ENCODE measurements around the gene NIT2.

NIT2 gene

DNA sequence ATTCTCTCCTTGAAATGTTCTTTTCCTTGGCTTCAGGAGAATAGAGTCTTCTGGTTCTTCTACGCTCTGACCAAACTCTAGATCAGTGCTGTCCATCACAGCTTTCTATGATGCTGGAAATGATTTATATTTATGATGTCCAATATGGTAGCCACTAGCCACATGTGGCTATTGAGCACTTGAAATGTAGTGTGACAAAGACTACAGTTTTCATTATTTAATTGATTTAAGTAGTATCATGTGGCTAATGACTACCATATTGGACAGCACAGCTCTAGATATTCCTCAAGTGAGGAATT is 69.6 kb downstream of the NIT2 start:
- WGBS, 2 donors (ENCODE audit: extremely low coverage in 2 of 2, insufficient read length in 2 of 2, insufficient replicate concordance in 1 of 2): no CpG with 5 or more reads among the region's 1 CpG

GRCh38 chr3:100407164-100407563 is 72.6 kb downstream of the NIT2 start:
- Histone ChIP-seq H3K36me3 (replicated peaks in 1 of 2; ENCODE audit: control insufficient read depth in 2 of 2, insufficient read depth in 2 of 2, low read length in 2 of 2) (peaks cover 6 to 49% of the 10 kb centered on the region in 2 donors), H3K9ac (ENCODE audit: low read depth, low read length, poor library complexity) (no peak overlapping the region), H3K4me2 (ENCODE audit: insufficient read depth, low read length, poor library complexity, severe bottlenecking) (no peak overlapping the region), H3K14ac (ENCODE audit: low read length) (no peak overlapping the region), H3K23ac (ENCODE audit: low read depth, low read length, poor library complexity) (no peak overlapping the region), H3K9me3 (replicated peaks in 1 of 2; ENCODE audit: control insufficient read depth in 2 of 2, insufficient read depth in 1 of 2, low read depth in 1 of 2, low read length in 2 of 2) (peaks cover 0 to 42% of the 10 kb centered on the region in 2 donors), H2AK5ac (ENCODE audit: low read depth, low read length) (no peak overlapping the region), H2BK12ac (ENCODE audit: low read length) (no peak overlapping the region), H2BK5ac (ENCODE audit: low read length) (no peak overlapping the region), H3K4me1 (ENCODE audit: control insufficient read depth in 2 of 2, insufficient read depth in 1 of 2, low read depth in 1 of 2, low read length in 2 of 2) (peaks cover 0 to 2% of the 10 kb centered on the region in 2 donors), H3K4me3 (ENCODE audit: low read length in 2 of 2) (no peak overlapping the region), H3K4ac (ENCODE audit: low read length) (no peak overlapping the region), H2AFZ (ENCODE audit: low read length) (no peak overlapping the region), H3K18ac (ENCODE audit: low read length) (no peak overlapping the region), H4K8ac (ENCODE audit: low read depth, low read length) (no peak overlapping the region), H3K79me1 (ENCODE audit: low read depth, low read length) (peaks cover 5% of the 10 kb centered on the region), H2BK15ac (ENCODE audit: low read length) (no peak overlapping the region), H4K91ac (ENCODE audit: low read depth, low read length, poor library complexity) (no peak overlapping the region), H3K27ac (replicated peaks; ENCODE audit: low read length) (no peak overlapping the region), H3K27me3 (ENCODE audit: control insufficient read depth in 3 of 3, insufficient read depth in 3 of 3, low read depth in 1 of 3, low read length in 3 of 3) (no peaks in the 10 kb centered on the region), H2BK120ac (ENCODE audit: low read depth, low read length) (no peak overlapping the region)
- DNase-seq (ENCODE audit: low spot score): no peak
- no CpG with 5 or more reads among the region's 2 CpGs for WGBS, 2 donors (ENCODE audit: extremely low coverage in 2 of 2, insufficient read length in 2 of 2, insufficient replicate concordance in 1 of 2)

More for the DNA sequence above, 69.6 kb downstream of the NIT2 start:
- Histone ChIP-seq H3K27me3 (ENCODE audit: control insufficient read depth in 3 of 3, insufficient read depth in 3 of 3, low read depth in 1 of 3, low read length in 3 of 3) (no peaks in the 10 kb centered on the region), H4K8ac (ENCODE audit: low read depth, low read length) (no peak overlapping the region), H3K9me3 (replicated peaks in 1 of 2; ENCODE audit: control insufficient read depth in 2 of 2, insufficient read depth in 1 of 2, low read depth in 1 of 2, low read length in 2 of 2) (peaks cover 0 to 29% of the 10 kb centered on the region in 2 donors), H3K4me2 (ENCODE audit: insufficient read depth, low read length, poor library complexity, severe bottlenecking) (no peak overlapping the region), H3K18ac (ENCODE audit: low read length) (no peak overlapping the region), H2BK120ac (ENCODE audit: low read depth, low read length) (no peak overlapping the region), H3K23ac (ENCODE audit: low read depth, low read length, poor library complexity) (no peak overlapping the region), H3K79me1 (ENCODE audit: low read depth, low read length) (peaks cover 9% of the 10 kb centered on the region), H4K91ac (ENCODE audit: low read depth, low read length, poor library complexity) (no peak overlapping the region), H3K14ac (ENCODE audit: low read length) (no peak overlapping the region), H2BK12ac (ENCODE audit: low read length) (no peak overlapping the region), H3K4ac (ENCODE audit: low read length) (no peak overlapping the region), H2AK5ac (ENCODE audit: low read depth, low read length) (no peak overlapping the region), H3K4me3 (ENCODE audit: low read length in 2 of 2) (peak overlapping the region in 1 of 2 donors; percentile 83), H2AFZ (ENCODE audit: low read length) (peak overlapping the region; percentile 85), H3K9ac (ENCODE audit: low read depth, low read length, poor library complexity) (no peak overlapping the region), H2BK15ac (ENCODE audit: low read length) (no peak overlapping the region), H2BK5ac (ENCODE audit: low read length) (no peak overlapping the region), H3K4me1 (ENCODE audit: control insufficient read depth in 2 of 2, insufficient read depth in 1 of 2, low read depth in 1 of 2, low read length in 2 of 2) (peaks cover 5 to 10% of the 10 kb centered on the region in 2 donors), H3K36me3 (replicated peaks in 1 of 2; ENCODE audit: control insufficient read depth in 2 of 2, insufficient read depth in 2 of 2, low read length in 2 of 2) (peaks cover 2 to 25% of the 10 kb centered on the region in 2 donors), H3K27ac (replicated peaks; ENCODE audit: low read length) (no peak overlapping the region)
- DNase-seq (ENCODE audit: low spot score): no peak

DNA sequence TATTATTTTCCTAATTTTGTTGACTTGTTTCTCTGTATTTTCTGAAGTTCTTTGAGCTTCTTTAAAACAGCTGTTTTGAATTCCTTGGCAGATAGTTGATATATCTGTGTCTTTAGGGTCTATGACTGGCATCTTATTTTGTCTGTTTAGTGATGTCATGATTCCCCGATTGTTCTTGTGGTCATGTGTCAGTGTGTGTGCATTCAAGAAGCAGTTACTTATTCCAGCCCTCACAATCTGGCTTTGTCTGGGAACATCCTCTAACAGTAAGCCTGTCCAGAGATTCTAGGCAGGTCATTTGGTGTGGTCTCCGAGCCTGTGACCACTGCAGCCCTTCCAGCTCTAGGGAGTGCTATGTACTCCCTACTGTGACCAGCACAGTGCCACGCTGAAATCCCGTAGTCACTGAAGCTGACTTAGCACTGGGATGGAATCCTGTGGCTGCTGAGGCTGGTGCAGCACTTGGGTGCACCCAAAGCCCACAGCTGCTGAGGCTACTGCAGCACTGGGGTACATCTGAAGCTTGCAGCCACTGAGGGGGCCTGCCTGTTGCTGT is 73.5 kb downstream of the NIT2 start:
- Histone ChIP-seq H3K23ac (ENCODE audit: low read depth, low read length, poor library complexity) (peak overlapping the region; percentile 49), H2BK15ac (ENCODE audit: low read length) (no peak overlapping the region), H3K4me3 (ENCODE audit: low read length in 2 of 2) (no peak overlapping the region), H2AK5ac (ENCODE audit: low read depth, low read length) (no peak overlapping the region), H3K36me3 (replicated peaks in 1 of 2; ENCODE audit: control insufficient read depth in 2 of 2, insufficient read depth in 2 of 2, low read length in 2 of 2) (peaks cover 6 to 57% of the 10 kb centered on the region in 2 donors), H3K9ac (ENCODE audit: low read depth, low read length, poor library complexity) (peak overlapping the region; percentile 14), H4K91ac (ENCODE audit: low read depth, low read length, poor library complexity) (no peak overlapping the region), H3K27me3 (ENCODE audit: control insufficient read depth in 3 of 3, insufficient read depth in 3 of 3, low read depth in 1 of 3, low read length in 3 of 3) (no peaks in the 10 kb centered on the region), H3K27ac (replicated peaks; ENCODE audit: low read length) (no peak overlapping the region), H2AFZ (ENCODE audit: low read length) (no peak overlapping the region), H3K79me1 (ENCODE audit: low read depth, low read length) (peaks cover 5% of the 10 kb centered on the region), H2BK120ac (ENCODE audit: low read depth, low read length) (no peak overlapping the region), H4K8ac (ENCODE audit: low read depth, low read length) (no peak overlapping the region), H3K9me3 (replicated peaks in 1 of 2; ENCODE audit: control insufficient read depth in 2 of 2, insufficient read depth in 1 of 2, low read depth in 1 of 2, low read length in 2 of 2) (peaks cover 0 to 42% of the 10 kb centered on the region in 2 donors), H3K4me2 (ENCODE audit: insufficient read depth, low read length, poor library complexity, severe bottlenecking) (no peak overlapping the region), H3K4ac (ENCODE audit: low read length) (no peak overlapping the region), H2BK12ac (ENCODE audit: low read length) (no peak overlapping the region), H3K14ac (ENCODE audit: low read length) (no peak overlapping the region), H3K4me1 (ENCODE audit: control insufficient read depth in 2 of 2, insufficient read depth in 1 of 2, low read depth in 1 of 2, low read length in 2 of 2) (peaks cover 0 to 2% of the 10 kb centered on the region in 2 donors), H3K18ac (ENCODE audit: low read length) (no peak overlapping the region), H2BK5ac (ENCODE audit: low read length) (no peak overlapping the region)
- no CpG with 5 or more reads among the region's 4 CpGs for WGBS, 2 donors (ENCODE audit: extremely low coverage in 2 of 2, insufficient read length in 2 of 2, insufficient replicate concordance in 1 of 2)
- no peak for DNase-seq (ENCODE audit: low spot score)
